PC-3 (cell line): ENCODE measurements around the gene POLR3GL.

Source experiments
- CTCF ChIP-seq: fragments of 300-600 bp; sonication (generic); conservative IDR thresholded peaks from 2 replicates; pipeline ENCODE4 v1.5.1; 2017; ENCODE audit warnings: antibody characterized with exemption, low read depth, mild to moderate bottlenecking, low read length
- EZH2phosphoT487 ChIP-seq: fragments of 300-600 bp; sonication (generic); IDR thresholded peaks from 2 replicates; pipeline ENCODE4 v1.6.1; 2018; ENCODE audit warnings: mild to moderate bottlenecking, antibody characterized with exemption, low read length, borderline replicate concordance

GRCh38 chr1:145965119-145965744 lies 742 bp downstream of the POLR3GL start:
- TF ChIP-seq CTCF (no peak), EZH2phosphoT487 (no peak)
